HG03135 (cell line): ENCODE data around the gene OR13C2.
"Not testable (repeated sequence)": the region's sequence is repeated elsewhere in the genome, so short reads cannot be mapped to it uniquely, and the experiment has no call there.

Experiments
- ATAC-seq: cut with Tn5 transposase; IDR thresholded peaks from one replicate; pipeline ENCODE4 v1.9.1; 2021; ENCODE audit warnings: mild to moderate bottlenecking, moderate library complexity; ENCODE audit not compliant: unreplicated experiment

OR13C2 gene

GRCh38 chr9:104605527-104605926 lies at the start of gene OR13C2:
Gene OR13C2 (minus strand): TSS chr9:104605627. CDS start chr9:104605627, 0 bp downstream.
- ATAC-seq: not testable (repeated sequence)

GRCh38 chr9:104635456-104635855 lies 30.0 kb upstream of the OR13C2 start:
- no peak for ATAC-seq

- no peak for ATAC-seq
These were observed 28.6 kb upstream of the OR13C2 start for GRCh38 chr9:104633976-104634520.

GRCh38 chr9:104625964-104626363 lies 20.5 kb upstream of the OR13C2 start:
- ATAC-seq: not testable (repeated sequence)

- ATAC-seq: no peak
These were observed 12.7 kb upstream of the OR13C2 start, which contains the start of gene OR13C9 for GRCh38 chr9:104618104-104618503. Gene OR13C9 (minus strand): TSS chr9:104618204. CDS start chr9:104618204, 0 bp downstream.

GRCh38 chr9:104617418-104617817 lies 12.0 kb upstream of the OR13C2 start:
- no peak for ATAC-seq

- ATAC-seq: no peak
These were observed 5.8 kb upstream of the OR13C2 start for GRCh38 chr9:104611213-104611612.

GRCh38 chr9:104608336-104608735 lies 2.9 kb upstream of the OR13C2 start:
- no peak for ATAC-seq

- no peak for ATAC-seq
These were observed 725 bp upstream of the OR13C2 start for GRCh38 chr9:104606152-104606551.

GRCh38 chr9:104604801-104605200 lies 626 bp downstream of the OR13C2 start:
- no peak for ATAC-seq

- ATAC-seq: not testable (repeated sequence)
These were observed 6.1 kb downstream of the OR13C2 start, which contains the start of gene OR13C5 for GRCh38 chr9:104599313-104599712. Gene OR13C5 (minus strand): TSS chr9:104599413. CDS start chr9:104599413, 0 bp downstream.

- not testable (repeated sequence) for ATAC-seq
These were observed 6.7 kb downstream of the OR13C2 start for GRCh38 chr9:104598749-104599148.

- ATAC-seq: no peak
These were observed 15.8 kb downstream of the OR13C2 start for GRCh38 chr9:104589626-104590025.

GRCh38 chr9:104586496-104587180 lies 18.8 kb downstream of the OR13C2 start:
- no peak for ATAC-seq

- no peak for ATAC-seq
These were observed 24.9 kb downstream of the OR13C2 start for GRCh38 chr9:104580562-104580961.

- no peak for ATAC-seq
These were observed 28.2 kb downstream of the OR13C2 start for GRCh38 chr9:104577263-104577662.

- no peak for ATAC-seq
These were observed 30.0 kb downstream of the OR13C2 start for GRCh38 chr9:104575456-104575855.

- no peak for ATAC-seq
These were observed 32.8 kb downstream of the OR13C2 start for GRCh38 chr9:104572612-104573011.

- ATAC-seq: no peak
These were observed 36.6 kb downstream of the OR13C2 start, which contains the start of gene OR13C8 for GRCh38 chr9:104568868-104569267. Gene OR13C8 (plus strand): TSS chr9:104569168. CDS start chr9:104569168, 0 bp downstream.

- no peak for ATAC-seq
These were observed 41.1 kb downstream of the OR13C2 start for GRCh38 chr9:104564358-104564757.

- no peak for ATAC-seq
These were observed 48.4 kb downstream of the OR13C2 start for GRCh38 chr9:104556830-104557634.
